Tibial nerve (tissue), 4 donors: ENCODE results near the gene KANSL1L. TPM values are rescaled to one million over a fixed set of nuclear protein-coding genes. Genes with fewer than 3 reads are reported as not detected.

ENCODE experiments used
- DNase-seq, 2 donors: peaks; one replicate each; pipeline ENCODE4 v3.0.0-alpha.2; 2019; ENCODE audit warnings: low spot score in 2 of 2
- H3K27ac ChIP-seq, 4 donors: fragments of 200-600 bp; sonication (generic) in 3 of 4; one replicate each; pipeline ENCODE4 v1.5.1; 2017 to 2019; ENCODE audit warnings: mild to moderate bottlenecking in 1 of 4
- H3K27me3 ChIP-seq, 2 donors: fragments of 200-600 bp; sonication (generic) in 1 of 2; one replicate each; pipeline versions ENCODE4 v1.5.1 to v1.6.0; 2017 to 2019
- H3K36me3 ChIP-seq, 3 donors: fragments of 200-600 bp; sonication (generic); one replicate each; pipeline ENCODE4 v1.5.1; 2018 to 2019
- H3K4me1 ChIP-seq, 4 donors: fragments of 200-600 bp; sonication (generic) in 3 of 4; one replicate each; pipeline ENCODE4 v1.5.1; 2017 to 2019
- H3K4me3 ChIP-seq, 4 donors: fragments of 200-600 bp; sonication (generic) in 3 of 4; one replicate each; pipeline ENCODE4 v1.5.1; 2017 to 2019; ENCODE audit warnings: mild to moderate bottlenecking in 1 of 4, moderate library complexity in 1 of 4
- H3K9me3 ChIP-seq, 4 donors: fragments of 200-600 bp; sonication (generic) in 3 of 4; one replicate each; pipeline ENCODE4 v1.5.1; 2017 to 2019
- EP300 ChIP-seq, 2 donors: sonication (generic); formaldehyde crosslinking; IDR thresholded peaks; one replicate each; pipeline ENCODE4 v1.6.1; 2017; ENCODE audit warnings: antibody characterized with exemption in 2 of 2, mild to moderate bottlenecking in 1 of 2
- POLR2A ChIP-seq, 2 donors: fragments of 450-650 bp; IDR thresholded peaks; one replicate each; pipeline ENCODE4 v1.6.1; 2017; ENCODE audit warnings: antibody characterized with exemption in 2 of 2, mild to moderate bottlenecking in 2 of 2, moderate library complexity in 2 of 2
- WGBS, 2 donors: methylation state at CpG; one replicate each; pipeline ENCODE4 v1.1.5; 2018; 5-methylcytosine and 5-hydroxymethylcytosine counted together
- total RNA-seq, 4 donors: library from RNA; depleted of rRNA; stranded (reverse); fragments of >200 nt; gene quantifications; one replicate each; pipeline ENCODE4 v1.1.0, GENCODE V29; 2016
- TF ChIP-seq, protein P1 (sequence below), 5 experiments: fragments of 200-600 bp in 3 of 5; fragments of 450-650 bp in 2 of 5; sonication (generic) in 3 of 5; IDR thresholded peaks; one replicate each; pipeline ENCODE4 v1.5.1; 2016 to 2019; ENCODE audit warnings: antibody characterized with exemption in 5 of 5, mild to moderate bottlenecking in 3 of 5, moderate library complexity in 2 of 5

The KANSL1L gene
- total RNA-seq, 4 donors from 2014 or later = 87.0 to 141 (median 111) TPM

DNA sequence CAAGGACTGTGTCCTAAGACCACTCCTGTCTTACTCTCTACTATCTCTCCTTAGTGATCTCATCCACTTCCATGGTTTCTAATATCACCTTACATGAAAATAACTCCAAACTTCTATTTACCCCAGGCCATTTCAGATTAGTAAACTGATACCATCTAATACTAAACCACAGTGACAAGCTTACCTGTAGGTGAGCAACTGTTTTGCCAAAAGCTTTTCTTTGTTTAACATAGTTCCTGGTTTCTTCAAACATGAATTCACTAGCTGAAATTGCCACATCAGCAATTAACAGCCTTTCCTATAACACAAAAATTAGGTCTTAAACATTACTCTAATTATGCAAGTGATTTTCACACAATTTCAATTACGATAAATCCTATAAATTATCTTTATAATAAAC lies 31.9 kb upstream of the KANSL1L start:
- TF ChIP-seq, protein P1, sequence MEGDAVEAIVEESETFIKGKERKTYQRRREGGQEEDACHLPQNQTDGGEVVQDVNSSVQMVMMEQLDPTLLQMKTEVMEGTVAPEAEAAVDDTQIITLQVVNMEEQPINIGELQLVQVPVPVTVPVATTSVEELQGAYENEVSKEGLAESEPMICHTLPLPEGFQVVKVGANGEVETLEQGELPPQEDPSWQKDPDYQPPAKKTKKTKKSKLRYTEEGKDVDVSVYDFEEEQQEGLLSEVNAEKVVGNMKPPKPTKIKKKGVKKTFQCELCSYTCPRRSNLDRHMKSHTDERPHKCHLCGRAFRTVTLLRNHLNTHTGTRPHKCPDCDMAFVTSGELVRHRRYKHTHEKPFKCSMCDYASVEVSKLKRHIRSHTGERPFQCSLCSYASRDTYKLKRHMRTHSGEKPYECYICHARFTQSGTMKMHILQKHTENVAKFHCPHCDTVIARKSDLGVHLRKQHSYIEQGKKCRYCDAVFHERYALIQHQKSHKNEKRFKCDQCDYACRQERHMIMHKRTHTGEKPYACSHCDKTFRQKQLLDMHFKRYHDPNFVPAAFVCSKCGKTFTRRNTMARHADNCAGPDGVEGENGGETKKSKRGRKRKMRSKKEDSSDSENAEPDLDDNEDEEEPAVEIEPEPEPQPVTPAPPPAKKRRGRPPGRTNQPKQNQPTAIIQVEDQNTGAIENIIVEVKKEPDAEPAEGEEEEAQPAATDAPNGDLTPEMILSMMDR (IDR thresholded peaks at IDR 0.05) = no peak
- TF ChIP-seq POLR2A (IDR thresholded peaks at IDR 0.05) (no peak), EP300 (IDR thresholded peaks at IDR 0.05) (no peak)
- no peak overlapping the region for H3K27ac ChIP-seq

DNA sequence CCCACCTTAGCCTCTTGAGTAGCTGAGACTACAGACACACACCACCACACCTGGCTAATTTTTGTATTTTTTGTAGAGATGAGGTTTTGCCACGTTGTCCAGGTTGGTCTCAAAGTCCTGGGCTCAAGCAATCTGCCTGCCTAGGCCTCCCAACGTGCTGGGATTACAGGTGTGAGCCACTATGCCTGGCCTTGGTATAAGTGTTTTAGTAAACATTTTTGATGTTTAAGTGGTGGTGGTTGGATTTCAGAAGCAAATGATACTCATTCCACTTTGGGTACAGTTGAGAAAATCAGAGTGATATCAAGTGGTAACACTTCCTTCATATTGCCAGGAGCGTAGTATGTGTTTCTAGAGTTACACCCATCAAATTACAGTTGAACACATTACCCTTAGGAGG lies 28.6 kb upstream of the KANSL1L start:
- Histone ChIP-seq H3K4me3 (no peak overlapping the region), H3K27me3 (no peaks in the 10 kb centered on the region), H3K4me1 (peaks cover 0 to 23% (median 0%) of the 10 kb centered on the region in 4 donors), H3K9me3 (no peaks in the 10 kb centered on the region), H3K36me3 (peaks cover 0 to 16% (median 0%) of the 10 kb centered on the region in 3 donors), H3K27ac (no peak overlapping the region)
- no peak for DNase-seq
- TF ChIP-seq EP300 (IDR thresholded peaks at IDR 0.05) (no peak), POLR2A (IDR thresholded peaks at IDR 0.05) (no peak)
- TF ChIP-seq, protein P1 (IDR thresholded peaks at IDR 0.05) = no peak
- WGBS, 2 donors = 81 to 92% methylated on average over 3 of the region's 3 CpGs

More for the DNA sequence above, 31.9 kb upstream of the KANSL1L start:
- DNase-seq = no peak
- peaks cover 0 to 29% (median 0%) of the 10 kb centered on the region in 3 donors for H3K36me3 ChIP-seq
- no peak overlapping the region for H3K4me3 ChIP-seq
- H3K4me1 ChIP-seq = peaks cover 0 to 16% (median 0%) of the 10 kb centered on the region in 4 donors
- no peaks in the 10 kb centered on the region for H3K9me3 ChIP-seq
- WGBS, 2 donors = 85 to 87% methylated on average over 1 of the region's 1 CpG
- H3K27me3 ChIP-seq = no peaks in the 10 kb centered on the region

DNA sequence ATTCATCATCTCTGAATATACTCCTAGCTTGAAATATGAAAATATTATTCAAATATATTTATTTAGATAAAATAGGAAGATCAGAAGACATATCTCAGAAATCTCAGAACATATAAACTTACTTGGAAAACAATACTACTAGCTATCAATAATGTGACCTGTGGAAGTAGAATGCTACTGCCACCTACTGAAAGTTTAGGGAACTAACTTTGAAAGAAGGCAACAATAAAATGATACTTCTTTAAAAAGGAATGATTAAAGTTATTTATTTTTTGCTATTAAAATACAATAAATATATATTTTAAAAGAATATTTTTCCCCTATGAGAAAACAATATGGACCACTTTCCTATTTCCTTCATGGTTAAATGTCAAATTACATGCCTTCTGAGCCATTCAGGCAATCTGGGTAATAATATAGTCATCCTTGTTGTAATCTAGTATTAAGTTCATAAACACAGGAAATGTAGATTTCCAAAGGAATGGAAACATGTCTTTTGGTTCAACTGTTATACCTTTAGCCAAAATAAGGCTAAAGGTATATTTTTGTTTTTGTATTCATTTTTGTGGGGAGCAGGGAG lies 28.1 kb upstream of the KANSL1L start:
- DNase-seq = no peak
- H3K27me3 ChIP-seq = no peaks in the 10 kb centered on the region
- no peaks in the 10 kb centered on the region for H3K9me3 ChIP-seq
- H3K36me3 ChIP-seq = peaks cover 0 to 16% (median 0%) of the 10 kb centered on the region in 3 donors
- no peak overlapping the region for H3K27ac ChIP-seq
- peaks cover 0 to 19% (median 0%) of the 10 kb centered on the region in 4 donors for H3K4me1 ChIP-seq
- H3K4me3 ChIP-seq = no peak overlapping the region
- TF ChIP-seq, protein P1 (IDR thresholded peaks at IDR 0.05) = peak in 4 of 5 experiments; percentile 46 to 77 (median 72)
- TF ChIP-seq EP300 (IDR thresholded peaks at IDR 0.05) = no peak

DNA sequence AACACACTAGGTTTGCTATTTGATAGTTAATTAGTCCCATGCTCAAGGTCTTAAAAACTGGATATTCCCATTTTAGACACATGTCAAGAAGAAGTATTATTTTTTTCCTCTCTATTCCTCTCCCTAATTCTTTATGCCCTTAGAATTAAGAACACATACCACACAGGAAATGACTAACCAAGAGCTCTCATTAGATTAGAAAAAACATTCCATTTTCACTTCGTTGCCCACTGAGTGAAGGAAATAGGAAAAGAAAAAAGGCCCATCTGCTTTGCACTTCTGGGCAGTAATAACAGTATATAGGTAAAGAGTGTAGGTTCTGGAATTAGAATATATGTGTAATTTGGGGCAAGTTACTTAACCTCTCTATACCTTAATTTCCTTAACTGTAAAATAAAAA lies 27.1 kb upstream of the KANSL1L start:
- no peaks in the 10 kb centered on the region for H3K27me3 ChIP-seq
- H3K36me3 ChIP-seq = peaks cover 0 to 16% (median 0%) of the 10 kb centered on the region in 3 donors
- no peak overlapping the region for H3K27ac ChIP-seq
- H3K4me1 ChIP-seq = peaks cover 0 to 11% (median 0%) of the 10 kb centered on the region in 4 donors
- no peak for DNase-seq
- TF ChIP-seq EP300 (IDR thresholded peaks at IDR 0.05) = no peak
- TF ChIP-seq, protein P1 (IDR thresholded peaks at IDR 0.05) = no peak
- TF ChIP-seq POLR2A (IDR thresholded peaks at IDR 0.05) = no peak
- no peak overlapping the region for H3K4me3 ChIP-seq
- 20 to 27% methylated on average over 1 of the region's 1 CpG for WGBS, 2 donors
- H3K9me3 ChIP-seq = no peaks in the 10 kb centered on the region

DNA sequence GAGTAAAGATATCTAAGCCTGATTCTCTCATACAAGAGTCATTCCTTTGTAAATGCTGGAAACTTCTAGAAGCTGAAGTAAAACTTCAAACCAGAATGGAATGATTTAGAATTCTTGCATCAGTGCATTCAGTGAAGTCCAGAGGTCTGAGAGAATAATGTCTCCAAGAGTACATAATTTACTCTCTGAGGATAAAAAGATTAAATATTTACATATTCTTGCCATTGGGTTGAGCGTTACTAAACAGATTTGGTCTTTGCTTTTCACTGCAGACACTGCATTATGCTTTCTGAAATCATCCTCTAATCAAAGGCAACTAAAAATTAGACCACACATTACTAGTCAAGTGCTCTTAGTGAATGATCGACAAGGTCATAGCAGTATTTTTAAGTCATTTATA lies 26.5 kb upstream of the KANSL1L start:
- no peak for DNase-seq
- no peak overlapping the region for H3K27ac ChIP-seq

More for the DNA sequence above, 26.5 kb upstream of the KANSL1L start:
- H3K27me3 ChIP-seq = no peaks in the 10 kb centered on the region
- no peaks in the 10 kb centered on the region for H3K9me3 ChIP-seq
- H3K36me3 ChIP-seq = peaks cover 0 to 16% (median 0%) of the 10 kb centered on the region in 3 donors
- no peak for TF ChIP-seq EP300 (IDR thresholded peaks at IDR 0.05)
- TF ChIP-seq, protein P1 (IDR thresholded peaks at IDR 0.05) = no peak
- TF ChIP-seq POLR2A (IDR thresholded peaks at IDR 0.05) = no peak
- no peak overlapping the region for H3K4me3 ChIP-seq
- 76 to 81% methylated on average over 2 of the region's 2 CpGs for WGBS, 2 donors
- H3K4me1 ChIP-seq = peaks cover 0 to 11% (median 0%) of the 10 kb centered on the region in 4 donors
